22Rv1 (cell line): ENCODE data around the gene DOCK3.

ENCODE experiments used
- CTCF ChIP-seq: fragments of 450-650 bp; IDR thresholded peaks from 2 replicates; pipeline ENCODE4 v1.5.1; 2017; ENCODE audit warnings: mild to moderate bottlenecking
- ZFX ChIP-seq: fragments of 450-650 bp; IDR thresholded peaks from 2 replicates; pipeline ENCODE4 v1.6.1; 2017; ENCODE audit warnings: antibody characterized with exemption, borderline replicate concordance

DNA sequence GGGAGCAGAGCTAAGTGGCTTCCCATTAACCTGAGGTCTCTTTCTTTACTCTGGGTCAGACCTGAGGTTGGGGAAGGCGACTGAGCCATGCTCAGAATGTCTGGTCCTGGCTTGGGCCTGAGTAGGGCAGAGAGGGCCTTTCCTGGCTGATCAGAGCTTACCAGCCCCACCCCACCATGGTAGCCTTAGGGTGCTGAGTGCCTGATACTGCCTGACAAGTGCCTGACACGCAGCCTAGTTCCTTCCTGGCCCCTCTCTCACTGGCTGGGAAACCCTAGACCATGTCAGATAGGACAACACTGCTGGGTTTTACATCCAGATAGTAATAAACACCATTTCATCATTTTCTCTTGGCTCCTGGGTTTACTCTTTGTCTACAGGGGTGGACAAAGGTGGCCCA, 25.8 kb upstream of the DOCK3 start:
- TF ChIP-seq CTCF (no peak), ZFX (no peak)
